HK-2 (cell line): ENCODE data around the gene VWA1.
"Not testable (repeated sequence)": the region's sequence is repeated elsewhere in the genome, so short reads cannot be mapped to it uniquely, and the experiment has no call there.

Experiments
- DNase-seq: peaks from one replicate; pipeline ENCODE4 v3.0.0-alpha.2; 2018; ENCODE audit not compliant: unreplicated experiment

VWA1 gene

DNA sequence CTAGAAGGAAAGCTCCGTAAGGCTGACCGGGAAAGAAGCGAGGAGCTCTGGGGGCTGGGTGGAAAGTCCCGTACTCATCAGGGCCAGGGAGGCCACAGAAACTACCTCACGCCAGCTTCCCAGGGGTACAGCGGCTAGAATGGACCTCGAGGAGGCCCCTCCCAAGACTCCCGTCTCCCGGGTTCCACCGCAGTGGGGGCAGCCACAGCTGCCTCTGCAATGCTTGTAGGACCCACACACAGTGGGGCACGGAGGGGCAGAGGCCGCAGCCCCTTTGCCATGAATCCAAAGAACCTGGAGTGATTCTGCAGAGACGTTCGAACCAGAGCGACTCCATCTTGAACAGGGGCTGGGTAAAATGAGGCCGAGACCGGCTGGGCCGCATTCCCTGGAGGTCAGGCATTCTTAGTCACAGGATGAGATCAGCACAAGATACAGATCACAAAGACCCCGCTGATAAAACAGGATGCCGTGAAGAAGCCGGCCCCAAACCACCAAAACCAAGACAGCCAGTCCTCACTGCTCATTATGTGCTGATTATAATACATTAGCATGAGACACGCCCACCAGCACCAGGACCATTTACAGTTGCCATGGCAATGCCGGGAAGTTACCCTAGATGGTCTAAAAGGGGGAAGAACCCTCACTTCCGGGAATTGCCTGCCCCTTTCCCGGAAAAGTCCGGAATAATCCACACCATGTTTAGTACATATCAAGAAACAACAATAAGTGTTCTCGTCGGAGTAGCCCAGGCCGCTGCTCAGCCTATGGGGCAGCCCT is 12.8 kb upstream of the VWA1 start:
- DNase-seq: no peak

DNA sequence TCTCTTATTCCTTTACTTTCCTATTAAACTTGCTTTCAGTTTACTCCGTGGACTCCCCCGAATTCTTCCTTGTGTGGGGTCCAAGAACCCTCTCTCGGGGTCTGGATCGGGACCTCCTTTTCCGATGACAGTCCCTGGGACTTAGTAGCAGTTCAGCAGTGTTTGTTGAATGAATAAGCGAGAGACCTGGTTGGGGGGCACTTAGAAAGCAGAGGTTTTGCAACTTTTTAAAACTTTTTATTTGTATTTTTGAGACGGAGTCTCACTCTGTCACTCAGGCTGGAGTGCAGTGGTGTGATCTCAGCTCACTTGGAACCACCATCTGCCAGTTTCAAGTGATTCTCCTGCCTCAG is 12.3 kb upstream of the VWA1 start:
- no peak for DNase-seq

DNA sequence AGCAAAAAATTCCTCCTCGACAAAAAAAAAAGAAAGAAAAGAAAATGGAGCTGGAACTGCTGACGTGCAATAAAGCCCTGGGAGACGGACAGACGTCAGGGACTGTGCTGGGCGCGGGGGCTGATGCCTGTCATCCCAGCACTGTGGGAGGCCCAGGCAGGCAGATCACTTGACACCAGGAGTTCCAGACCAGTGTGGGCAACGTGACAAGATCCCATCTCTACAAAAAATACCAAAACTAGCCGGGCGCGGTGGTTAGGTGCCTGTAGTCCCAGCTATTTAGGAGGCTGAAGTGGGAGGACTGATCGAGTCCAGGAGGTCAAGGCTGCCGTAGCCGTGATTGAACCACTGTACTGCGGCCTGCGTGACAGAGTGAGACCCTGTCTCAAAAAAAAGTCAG is 10.8 kb upstream of the VWA1 start:
- DNase-seq: no peak

DNA sequence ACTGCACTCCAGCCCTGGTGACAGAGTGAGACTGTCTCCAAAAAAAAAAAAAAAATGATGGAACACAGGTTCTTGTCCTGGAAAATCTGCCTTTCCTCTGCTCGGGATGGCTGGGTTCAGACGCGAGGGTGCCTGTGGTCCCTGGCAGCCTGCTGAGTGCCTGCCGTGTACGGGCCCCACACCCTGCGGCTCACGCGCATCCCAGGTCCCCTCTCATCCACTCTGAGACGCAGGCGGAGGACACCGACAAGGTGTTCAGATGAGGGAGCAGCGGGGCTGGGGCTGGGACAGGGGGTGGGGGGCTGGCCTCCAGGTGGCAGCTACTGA is 10.1 kb upstream of the VWA1 start:
- no peak for DNase-seq

DNA sequence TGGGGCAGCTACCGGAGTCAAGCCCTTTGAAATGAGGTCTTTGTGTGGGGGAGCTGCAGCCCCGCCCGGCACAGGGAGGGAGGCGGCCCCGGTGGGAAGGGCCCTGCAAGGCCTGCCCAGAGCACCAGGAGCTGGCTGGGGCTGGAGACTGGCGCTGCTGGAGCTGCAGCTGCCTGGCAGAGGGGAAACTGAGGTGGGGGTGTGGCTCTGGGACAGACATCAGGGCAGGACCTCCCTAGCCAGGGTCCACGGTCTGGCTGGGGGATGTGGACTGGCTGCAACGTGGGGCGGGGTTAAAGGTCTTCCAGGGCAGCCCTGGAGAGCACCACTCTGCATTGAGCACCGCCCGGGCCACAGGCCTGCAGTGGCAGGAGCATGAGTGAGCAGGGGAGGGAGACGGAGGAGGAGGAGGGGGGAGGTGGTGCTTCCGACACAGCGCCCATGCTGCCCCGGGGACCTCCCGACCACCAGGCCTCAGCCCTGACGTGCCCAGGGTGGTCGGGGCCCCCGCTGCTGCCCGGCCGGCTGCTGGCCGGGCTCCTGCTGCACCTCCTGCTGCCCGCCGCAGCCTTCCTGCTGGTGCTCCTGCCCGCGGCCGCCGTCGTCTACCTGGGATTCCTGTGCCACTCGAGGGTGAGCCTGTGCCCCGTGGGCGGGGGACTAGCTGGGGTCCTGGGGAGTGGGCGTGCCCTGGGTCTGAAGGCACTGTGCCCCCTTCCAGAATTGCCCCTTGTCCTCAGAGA is 9.6 kb upstream of the VWA1 start:
- DNase-seq: no peak

DNA sequence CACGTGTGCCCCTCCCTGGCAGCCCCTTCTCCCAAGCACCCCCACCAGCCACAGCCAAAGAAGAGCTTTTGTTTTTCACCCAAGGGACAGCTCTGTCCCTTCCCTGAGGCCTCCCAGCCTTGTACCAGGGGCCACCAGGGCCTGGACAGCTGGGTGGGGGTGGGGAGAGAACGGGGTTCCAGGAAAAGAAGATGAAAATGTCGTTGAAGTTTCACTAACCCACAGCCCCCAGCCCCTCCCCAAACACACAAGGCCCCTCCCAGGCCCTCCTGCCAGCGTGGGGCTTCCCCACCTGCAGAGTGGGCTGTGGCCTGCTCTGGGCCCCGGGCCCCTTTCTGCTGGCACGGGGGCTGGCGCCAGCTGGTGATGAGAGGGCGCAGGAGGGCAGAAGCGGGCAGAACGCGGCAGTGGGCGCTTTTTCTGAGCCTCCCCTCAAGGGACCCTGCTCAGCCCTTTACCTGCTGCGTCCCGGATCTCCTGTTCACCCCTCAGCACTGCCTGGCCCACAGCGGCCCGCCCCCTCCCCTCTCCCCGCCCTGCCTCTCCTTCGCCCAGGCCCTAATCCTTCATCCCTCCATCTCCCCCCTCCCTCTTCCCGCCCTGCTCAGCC is 8.9 kb upstream of the VWA1 start:
- DNase-seq: no peak

DNA sequence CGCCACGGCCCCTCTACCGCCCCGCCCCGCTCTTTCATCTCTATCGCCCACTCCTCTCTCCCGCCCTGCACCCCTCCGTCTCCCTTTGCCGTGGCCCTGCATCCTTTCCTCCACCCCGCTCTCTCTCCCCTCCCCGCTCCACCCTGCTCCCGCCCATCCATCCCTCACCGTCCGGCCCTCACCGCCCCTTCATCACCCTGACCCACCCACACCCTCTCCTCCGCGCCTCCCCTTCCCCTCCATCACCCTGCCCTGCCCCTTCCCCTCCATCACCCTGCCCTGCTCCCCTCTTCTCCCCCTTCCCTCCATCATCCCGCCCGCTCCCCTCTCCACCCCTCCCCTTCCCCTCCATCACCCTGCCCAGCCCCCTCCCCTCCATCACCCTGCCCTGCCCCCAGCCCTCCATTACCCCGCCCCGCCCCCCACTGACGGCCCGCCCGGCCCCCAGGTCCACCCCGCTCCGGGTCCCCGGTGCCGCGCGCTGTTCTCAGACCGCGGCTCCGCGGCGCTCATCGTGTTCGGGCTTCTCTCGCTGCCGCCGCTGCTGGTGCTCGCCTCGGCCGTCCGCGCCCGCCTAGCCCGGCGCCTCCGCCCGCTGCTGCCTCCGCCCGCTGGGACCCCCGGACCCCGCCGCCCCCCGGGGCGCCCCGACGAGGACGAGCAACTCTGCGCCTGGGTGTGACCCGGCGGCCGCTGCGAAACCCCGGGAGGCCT is 8.2 kb upstream of the VWA1 start:
- DNase-seq: no peak

DNA sequence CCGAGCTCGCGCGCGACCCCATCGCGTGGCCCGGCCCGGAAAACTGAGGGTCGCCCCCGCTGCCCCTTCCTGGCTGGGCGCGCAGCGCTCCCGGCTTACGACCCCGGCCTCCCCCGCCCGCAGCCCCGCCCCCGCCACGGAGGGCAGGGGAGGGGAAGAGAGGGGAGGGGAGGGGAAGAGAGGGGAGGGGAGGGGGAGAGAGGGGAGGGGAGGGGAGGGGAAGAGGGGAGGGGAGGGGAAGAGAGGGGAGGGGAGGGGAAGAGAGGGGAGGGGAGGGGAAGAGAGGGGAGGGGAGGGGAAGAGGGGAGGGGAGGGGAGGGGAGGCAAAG is 7.7 kb upstream of the VWA1 start:
- no peak for DNase-seq

DNA sequence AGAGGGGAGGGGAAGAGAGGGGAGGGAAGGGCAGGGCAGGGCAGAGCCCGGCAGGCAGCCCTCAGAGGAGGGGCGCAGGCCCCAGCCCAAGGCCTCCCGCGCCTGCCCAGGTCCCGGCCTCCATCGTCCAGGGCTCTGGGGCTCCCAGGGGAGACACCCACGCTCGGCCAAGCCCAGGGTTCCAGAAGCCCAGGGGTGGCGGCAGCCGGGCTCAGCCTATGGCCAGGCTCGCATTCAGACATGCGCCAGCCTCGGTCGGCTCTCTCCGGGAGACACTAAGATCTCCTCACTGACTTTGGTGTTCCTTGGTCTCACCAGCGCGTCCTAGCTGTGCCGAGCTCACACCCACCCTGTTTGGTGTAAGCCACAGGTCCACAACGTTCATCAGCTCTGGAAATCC is 7.3 kb upstream of the VWA1 start:
- no peak for DNase-seq

DNA sequence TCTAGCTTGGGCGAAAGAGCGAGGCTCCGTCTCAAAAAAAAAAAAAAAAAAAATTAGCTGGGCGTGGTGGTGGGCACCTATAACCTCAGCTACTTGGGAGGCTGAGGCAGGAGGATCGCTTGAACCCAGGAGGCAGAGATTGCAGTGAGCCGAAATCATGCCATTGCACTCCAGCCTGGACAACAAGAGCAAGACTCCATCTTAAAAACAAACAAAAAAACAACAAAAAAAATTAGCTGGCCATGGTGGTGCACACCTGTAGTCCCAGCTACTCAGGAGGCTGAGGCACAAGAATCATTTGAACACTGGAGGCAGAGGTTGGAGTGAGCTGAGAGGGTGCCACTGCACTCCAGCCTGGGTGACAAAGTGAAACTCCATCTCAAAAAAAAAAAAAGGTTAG is 6.5 kb upstream of the VWA1 start:
- DNase-seq: not testable (repeated sequence)

DNA sequence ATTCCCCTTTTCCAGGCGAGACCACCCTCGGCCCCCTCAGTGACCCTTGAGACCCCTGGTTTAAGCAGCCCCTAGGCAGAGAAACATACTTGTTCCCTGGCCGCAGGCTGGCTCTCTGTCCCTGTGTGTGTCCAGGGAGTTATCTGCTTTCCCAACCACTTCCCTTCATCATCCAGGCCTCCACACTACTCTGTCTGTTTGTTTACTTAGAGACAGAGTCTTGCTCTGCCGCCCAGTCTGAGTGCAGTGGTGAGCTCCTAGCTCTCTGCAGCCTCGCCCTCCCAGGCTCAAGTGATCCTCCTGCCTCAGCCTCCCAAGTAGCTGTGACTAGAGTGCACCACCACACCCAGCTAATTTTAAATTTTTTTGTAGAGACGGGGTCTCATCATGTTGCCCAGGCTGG is 5.8 kb upstream of the VWA1 start:
- no peak for DNase-seq

DNA sequence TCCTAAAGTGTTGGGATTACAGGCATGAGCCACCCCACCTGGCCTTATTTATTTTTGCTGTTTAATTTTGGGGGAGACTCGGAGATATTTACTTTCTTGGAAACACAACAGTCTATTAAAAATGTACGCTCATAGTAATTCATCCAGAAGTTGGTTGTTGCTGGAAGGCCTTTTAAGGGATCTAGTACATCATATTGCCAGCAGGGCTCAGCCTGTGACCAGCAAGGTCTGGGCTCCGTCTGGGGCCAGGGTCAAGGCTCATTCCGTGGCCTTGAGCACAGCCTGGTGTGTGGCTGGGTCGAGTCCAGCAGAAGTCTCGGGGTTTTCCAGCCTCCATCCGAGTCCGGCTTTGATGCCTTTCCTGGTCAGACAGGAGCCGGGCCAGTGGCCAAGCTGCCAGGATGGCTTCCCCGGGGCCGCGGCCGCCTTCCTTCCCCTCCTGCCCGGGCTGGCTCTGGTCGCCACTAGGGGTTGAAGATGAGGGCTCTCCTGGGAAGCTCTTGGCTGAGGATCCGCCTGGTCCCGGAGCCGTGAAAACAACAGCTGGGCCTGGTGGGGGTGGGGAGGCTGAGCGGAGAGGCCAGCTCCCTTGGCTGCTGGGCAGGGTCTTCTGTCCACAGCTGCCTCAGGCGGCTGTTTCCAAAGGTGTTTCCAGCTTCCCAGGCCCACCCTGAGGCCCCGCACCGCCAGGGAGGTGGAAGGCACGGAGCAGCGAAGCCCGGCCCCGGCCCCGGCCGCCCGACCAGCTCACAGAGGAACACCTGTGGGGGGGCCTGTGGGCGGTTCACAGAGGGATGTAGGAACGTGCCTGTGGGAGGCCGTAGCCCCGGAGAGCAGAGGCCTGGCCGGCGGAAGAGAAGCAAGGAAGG is 5.1 kb upstream of the VWA1 start:
- no peak for DNase-seq

DNA sequence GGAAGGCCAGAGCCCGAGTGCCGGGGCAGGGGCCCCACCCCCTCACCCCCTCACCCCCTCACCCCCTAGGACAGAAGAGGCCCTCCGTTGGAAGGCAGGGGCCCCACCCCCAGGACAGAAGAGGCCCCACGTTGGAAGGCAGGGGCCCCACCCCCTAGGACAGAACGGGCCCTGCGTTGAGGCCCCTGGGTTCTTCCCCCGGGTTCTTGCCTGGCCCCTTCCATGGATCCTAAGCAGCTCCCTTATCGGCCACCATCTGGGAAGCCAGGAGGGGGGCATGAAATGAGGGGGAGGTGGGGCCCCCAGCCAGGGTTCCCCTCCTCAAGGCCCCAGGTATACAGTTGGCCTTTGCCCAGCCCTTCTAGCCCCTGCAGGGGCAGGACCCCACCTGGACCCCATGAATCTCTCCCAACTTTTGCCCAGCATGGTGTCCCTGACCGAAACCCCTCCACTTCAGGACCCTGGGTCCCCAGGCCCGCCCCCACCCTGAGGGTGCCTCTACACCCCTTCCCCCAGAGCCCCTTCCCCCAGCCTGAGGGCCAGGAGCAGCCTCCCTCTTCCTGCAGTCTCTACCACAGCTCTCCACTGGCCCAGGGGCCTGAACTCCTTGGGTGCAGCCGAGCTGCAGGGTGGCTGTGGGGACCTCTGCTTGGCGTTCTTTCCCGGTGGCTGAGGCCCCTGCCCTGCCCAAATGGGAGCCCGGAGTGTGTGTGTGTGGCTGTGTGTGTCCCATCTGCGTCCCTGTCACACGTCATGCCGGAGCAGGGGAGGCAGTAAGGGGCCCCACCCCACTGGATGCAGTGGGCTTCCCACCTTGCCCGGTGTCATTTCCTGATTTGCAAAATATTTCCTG is 4.3 kb upstream of the VWA1 start:
- DNase-seq: no peak

DNA sequence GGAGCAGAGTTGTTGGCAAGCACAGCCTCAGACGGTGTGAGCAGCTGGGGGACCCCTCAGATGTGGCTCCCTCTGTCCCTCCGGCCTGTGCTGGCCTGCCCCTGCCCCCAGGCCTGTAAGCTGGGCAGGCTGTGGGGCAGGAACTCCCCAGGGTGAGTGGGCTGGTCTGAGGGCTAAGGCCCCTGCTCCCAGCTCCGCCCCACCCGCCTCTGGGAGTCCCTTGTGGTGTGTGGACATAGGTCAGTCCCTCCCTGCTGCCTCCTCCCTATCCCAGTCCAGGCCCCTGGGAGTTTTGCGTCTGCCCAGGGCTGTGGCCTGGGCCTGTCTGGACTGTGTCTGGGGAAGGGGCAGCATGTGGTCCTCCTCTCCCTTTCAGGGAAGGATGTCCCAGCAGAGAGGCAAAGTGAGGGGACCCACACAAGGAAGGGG is 3.6 kb upstream of the VWA1 start:
- peak; percentile 56 for DNase-seq

DNA sequence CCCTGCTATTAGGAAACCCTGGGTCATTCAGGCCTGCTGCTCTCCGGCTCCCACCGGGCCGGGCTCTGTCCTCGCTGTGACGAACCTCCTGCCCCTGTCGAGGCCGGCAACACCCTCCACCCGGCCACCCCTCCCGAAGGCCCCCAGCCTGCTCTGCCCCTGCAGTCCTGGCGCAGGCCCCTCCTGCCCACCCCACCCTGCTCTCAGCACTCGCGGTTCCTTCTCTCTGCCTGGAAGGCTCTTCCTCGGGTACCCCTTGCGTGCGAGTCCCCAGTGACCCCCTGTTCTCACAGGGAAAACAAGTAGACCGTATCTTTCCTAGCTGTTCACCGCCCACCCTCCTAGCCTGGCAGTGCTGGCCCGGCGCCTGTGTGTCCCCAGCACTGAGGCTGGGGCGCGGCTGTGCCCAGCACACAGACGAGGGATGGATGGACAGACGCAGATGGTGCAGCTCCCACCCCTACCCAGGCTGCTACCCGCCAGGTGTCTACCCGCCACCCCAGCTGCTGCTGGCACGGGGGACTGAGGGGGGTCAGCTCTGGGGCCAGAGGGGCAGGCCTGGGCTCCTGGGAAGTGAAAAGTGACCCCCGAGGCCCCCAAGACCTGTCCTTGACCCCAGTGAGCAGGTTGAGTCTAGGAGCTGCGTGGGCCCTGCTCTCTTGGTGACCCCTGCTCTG is 3.1 kb upstream of the VWA1 start:
- no peak for DNase-seq

DNA sequence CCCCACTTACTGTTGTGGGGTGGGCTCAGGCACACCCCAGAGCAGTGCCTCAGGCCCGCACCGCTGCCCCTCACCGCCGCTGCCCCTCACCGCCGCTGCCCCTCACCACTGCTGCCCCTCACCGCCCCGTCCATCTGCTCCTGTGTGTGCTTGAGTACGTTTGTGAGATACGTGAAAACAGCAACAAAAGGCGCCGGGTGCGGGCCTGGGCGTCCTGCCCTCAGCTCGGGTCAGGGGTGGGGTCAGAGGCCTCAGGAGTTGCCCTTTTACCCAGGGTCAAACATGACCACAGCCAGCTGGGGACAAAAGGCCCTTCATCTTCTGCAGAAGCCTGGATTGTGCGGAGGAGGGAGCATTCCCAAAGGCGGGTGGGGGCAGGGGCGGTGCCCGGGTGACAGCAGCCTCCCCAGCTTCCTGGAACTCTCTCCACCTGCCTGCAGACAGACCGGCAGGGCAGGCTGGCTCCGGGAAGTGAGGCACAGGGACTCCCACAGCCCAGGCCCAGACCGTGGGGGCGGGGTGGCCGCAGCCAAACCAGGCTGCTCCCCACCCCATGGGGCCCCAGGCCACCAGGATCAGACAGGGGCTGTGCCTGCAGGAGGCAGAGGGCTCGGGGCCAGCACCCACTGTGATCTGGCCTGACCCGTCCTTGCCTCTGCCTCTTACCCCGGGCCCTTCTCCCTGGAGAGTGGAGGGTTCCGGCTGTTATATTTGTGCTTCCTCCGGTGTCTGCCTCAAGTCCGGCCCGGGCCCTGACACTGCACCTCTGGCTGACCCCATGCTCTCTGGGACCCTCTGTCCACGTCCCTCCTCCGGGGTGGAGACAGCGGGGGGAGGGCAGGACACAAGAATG is 2.3 kb upstream of the VWA1 start:
- DNase-seq: peak; percentile 73

DNA sequence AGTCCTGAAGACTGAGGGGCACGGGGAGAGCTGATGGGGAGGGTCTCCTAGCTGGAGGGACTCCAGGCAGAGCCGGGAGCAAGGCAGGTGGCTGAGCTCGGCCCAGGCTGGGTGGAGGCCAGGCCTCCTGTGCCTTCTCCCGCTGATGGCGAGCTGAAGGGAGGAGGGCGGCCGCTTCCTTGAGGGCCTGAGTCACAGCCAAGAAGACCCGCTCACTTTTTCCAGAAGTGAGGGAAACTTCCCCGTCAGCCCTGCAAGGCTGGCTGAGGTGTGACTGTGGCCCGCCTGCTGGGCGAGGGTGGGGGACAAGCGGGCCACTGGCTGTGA is 1.7 kb upstream of the VWA1 start:
- peak; percentile 72 for DNase-seq

DNA sequence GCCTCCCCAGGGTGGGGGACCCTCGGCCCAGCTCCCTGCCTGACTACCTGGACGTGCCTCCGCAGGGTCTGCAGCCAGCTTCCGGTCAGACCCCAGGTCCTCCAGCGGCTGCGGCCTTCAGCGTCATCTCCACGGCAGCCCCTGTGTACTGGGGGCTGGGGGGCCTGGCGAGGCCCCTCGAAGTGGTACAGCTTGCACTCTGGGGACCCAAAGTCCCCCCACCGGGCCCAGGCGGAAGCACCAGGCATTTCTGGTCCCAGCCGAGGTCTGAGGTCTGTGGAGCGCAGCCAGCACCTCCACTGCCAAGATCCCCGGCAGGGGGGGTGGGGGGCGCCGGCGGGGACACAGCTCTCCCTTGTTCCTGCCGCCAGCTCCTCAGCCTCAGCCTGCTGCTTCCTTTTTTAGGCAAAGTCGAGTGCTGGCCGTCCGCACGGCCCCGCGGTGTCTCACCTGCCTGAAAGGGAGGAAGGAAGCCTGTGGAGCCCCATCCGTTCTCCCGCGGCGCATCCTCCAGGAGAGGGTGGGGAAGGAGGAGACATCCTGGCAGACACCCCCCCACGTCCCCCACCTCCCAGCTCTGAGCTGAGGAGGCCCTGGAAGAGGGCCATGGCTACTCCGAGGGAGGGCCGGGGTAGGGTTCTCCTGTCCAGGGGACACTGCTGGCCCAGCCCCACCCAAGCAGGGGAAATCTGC is 1.2 kb upstream of the VWA1 start:
- no peak for DNase-seq

DNA sequence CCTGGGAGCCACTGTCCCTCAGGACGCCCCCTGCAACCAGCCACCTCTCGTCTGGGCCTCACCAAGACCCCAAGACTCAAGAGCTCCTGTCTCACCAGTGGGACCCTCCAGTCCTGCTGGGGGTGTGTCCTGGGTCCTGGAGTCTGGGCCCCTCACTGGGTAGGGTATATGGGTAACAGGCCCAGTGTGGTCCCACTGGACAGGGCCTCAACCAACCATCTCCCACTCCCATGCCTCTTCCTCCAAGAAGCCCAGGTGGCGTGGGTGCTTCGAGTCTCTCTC is 725 bp upstream of the VWA1 start:
- DNase-seq: no peak
